ENCODE data around the gene KRT34.

The KRT34 gene

DNA sequence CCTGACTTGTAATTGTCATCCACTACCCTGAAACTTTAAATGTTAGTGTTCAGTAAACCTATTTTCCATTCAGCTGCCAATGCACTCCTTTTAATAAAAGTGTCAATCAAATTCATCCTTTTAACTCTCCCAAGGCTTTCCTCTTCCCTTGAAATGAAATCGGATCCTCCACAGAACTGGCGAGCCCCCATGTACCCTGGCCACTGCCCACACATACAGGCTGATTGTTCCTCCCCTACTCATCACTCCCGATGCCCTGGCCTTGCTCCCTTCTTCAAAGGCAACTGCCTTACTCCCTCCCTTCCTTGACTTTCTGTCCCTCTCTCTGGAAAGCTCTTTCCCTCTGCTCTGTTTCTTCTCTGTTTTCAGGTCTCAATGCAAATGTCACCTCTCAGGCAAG is 39.1 kb downstream of the KRT34 start:
- peaks cover 25% of the 10 kb centered on the region for H3K9me3 Mint-ChIP-seq
- no peaks in the 10 kb centered on the region for H3K27me3 Mint-ChIP-seq (ENCODE audit: low read depth)
- peaks cover 6% of the 10 kb centered on the region for H3K4me1 Mint-ChIP-seq
- TF ChIP-seq, protein P1, sequence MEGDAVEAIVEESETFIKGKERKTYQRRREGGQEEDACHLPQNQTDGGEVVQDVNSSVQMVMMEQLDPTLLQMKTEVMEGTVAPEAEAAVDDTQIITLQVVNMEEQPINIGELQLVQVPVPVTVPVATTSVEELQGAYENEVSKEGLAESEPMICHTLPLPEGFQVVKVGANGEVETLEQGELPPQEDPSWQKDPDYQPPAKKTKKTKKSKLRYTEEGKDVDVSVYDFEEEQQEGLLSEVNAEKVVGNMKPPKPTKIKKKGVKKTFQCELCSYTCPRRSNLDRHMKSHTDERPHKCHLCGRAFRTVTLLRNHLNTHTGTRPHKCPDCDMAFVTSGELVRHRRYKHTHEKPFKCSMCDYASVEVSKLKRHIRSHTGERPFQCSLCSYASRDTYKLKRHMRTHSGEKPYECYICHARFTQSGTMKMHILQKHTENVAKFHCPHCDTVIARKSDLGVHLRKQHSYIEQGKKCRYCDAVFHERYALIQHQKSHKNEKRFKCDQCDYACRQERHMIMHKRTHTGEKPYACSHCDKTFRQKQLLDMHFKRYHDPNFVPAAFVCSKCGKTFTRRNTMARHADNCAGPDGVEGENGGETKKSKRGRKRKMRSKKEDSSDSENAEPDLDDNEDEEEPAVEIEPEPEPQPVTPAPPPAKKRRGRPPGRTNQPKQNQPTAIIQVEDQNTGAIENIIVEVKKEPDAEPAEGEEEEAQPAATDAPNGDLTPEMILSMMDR (IDR thresholded peaks at IDR 0.05; ENCODE audit: unreplicated experiment in 3 of 3): no peak
- H3K36me3 Mint-ChIP-seq (ENCODE audit: low read depth): no peaks in the 10 kb centered on the region
- no peak overlapping the region for H3K4me3 Mint-ChIP-seq
- peak overlapping the region in 1 of 3 experiments; percentile 54 for H3K27ac Mint-ChIP-seq

DNA sequence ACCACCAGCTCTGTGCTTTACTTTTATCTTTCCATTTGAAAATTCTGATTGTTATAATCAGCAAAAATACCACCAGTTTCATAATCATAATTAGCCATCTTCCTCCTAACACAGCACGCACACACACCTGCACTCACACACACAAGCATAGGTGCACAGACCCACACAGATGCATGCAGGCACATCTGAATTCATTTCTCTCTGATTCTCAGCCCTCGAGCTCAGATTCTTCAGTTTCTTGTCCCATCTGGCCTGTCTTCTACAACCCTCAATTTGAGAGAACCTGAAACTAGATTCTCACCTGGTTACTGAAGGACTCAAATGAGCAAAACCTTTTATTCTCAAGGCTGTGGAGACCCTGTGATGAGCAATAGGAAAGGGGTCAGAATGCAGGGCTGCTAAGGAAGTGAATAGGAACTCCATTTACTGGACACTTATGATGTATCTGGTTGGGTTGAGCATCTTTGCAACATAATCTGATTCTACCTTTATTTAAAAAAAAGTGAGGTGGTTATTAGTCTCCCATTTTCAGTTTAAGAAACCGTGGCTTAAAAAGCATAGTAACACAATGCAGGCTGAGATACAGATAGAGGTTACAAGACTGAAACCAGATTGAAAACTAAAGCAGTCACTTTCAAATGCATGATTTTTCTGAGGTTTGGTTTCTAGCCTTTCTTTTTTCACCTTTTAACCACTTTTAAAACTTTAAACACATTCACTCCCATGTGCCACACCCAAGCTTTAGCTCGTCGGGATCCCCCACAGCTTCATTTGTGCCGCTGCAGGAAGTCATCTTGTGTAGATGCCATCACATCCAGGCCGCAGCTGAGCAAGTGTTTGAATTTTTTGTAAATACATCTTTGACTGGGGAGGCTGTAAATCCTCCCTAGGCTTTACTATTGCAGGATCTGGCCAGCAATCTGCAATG is 40.9 kb downstream of the KRT34 start:
- Mint-ChIP-seq H3K27ac (peak overlapping the region; percentile 72 to 87 (median 83)), H3K9me3 (peaks cover 25% of the 10 kb centered on the region), H3K4me3 (no peak overlapping the region), H3K4me1 (peaks cover 6% of the 10 kb centered on the region), H3K36me3 (ENCODE audit: low read depth) (no peaks in the 10 kb centered on the region), H3K27me3 (ENCODE audit: low read depth) (no peaks in the 10 kb centered on the region)
- TF ChIP-seq, protein P1 (IDR thresholded peaks at IDR 0.05; ENCODE audit: unreplicated experiment in 3 of 3): no peak

DNA sequence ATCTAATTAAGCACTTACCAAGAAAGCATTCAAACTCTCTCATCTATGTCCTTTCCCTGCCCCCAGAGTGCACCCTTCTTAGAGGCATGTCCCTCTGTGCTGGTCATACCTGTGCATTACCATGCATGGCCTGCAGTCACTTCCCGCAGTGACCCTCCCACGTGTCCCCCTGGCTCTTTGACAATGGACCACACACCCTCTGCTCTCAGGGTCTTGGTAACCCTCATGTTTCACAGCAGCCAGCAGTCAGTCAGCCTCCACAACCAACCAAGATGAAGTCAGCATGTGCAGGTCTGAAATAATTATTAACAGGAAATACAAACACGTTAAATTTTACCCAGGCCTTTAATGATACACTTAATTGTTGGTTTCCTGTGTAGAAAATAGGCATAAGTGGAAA is 41.6 kb downstream of the KRT34 start:
- H3K27me3 Mint-ChIP-seq (ENCODE audit: low read depth): no peaks in the 10 kb centered on the region
- H3K27ac Mint-ChIP-seq: peak overlapping the region; percentile 72 to 87 (median 83)
- no peaks in the 10 kb centered on the region for H3K36me3 Mint-ChIP-seq (ENCODE audit: low read depth)
- peaks cover 6% of the 10 kb centered on the region for H3K4me1 Mint-ChIP-seq
- TF ChIP-seq, protein P1 (IDR thresholded peaks at IDR 0.05; ENCODE audit: unreplicated experiment in 3 of 3): peak in 1 of 3 experiments; percentile 10
- peaks cover 25% of the 10 kb centered on the region for H3K9me3 Mint-ChIP-seq
- peak overlapping the region in 1 of 3 experiments; percentile 2 for H3K4me3 Mint-ChIP-seq

DNA sequence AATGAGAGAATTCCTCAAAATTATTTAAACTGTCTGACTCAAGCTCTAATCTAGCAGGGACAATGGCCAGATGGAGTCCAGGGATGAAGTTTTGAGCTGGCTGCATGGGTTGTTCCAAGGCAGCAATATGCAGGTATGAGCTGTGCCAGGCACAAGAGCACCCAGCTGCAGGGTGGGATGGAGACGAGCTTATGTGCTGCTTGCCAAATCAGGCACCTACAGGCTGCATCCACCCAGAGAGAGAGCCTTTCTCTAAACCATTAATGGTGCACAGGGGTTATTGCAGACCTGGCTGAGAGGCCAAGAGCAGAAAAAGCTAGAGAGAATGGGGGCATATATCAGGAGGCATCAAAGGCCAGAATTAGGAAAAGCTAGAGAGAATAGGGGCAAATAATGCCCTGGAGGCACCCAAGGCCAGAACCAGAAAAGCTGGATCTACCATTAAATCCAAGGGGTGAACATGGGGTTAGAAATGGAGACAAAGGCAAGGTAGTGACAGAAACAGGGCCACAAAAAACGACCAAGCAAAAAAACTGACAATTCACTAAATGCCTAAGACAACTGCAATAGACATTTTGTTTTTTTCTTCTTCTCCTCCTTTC is 42.4 kb downstream of the KRT34 start:
- H3K9me3 Mint-ChIP-seq: peaks cover 23% of the 10 kb centered on the region
- H3K4me3 Mint-ChIP-seq: no peak overlapping the region
- H3K27ac Mint-ChIP-seq: peak overlapping the region; percentile 72 to 87 (median 83)
- no peaks in the 10 kb centered on the region for H3K27me3 Mint-ChIP-seq (ENCODE audit: low read depth)
- TF ChIP-seq, protein P1 (IDR thresholded peaks at IDR 0.05; ENCODE audit: unreplicated experiment in 3 of 3): no peak
- no peaks in the 10 kb centered on the region for H3K36me3 Mint-ChIP-seq (ENCODE audit: low read depth)
- peaks cover 6% of the 10 kb centered on the region for H3K4me1 Mint-ChIP-seq

DNA sequence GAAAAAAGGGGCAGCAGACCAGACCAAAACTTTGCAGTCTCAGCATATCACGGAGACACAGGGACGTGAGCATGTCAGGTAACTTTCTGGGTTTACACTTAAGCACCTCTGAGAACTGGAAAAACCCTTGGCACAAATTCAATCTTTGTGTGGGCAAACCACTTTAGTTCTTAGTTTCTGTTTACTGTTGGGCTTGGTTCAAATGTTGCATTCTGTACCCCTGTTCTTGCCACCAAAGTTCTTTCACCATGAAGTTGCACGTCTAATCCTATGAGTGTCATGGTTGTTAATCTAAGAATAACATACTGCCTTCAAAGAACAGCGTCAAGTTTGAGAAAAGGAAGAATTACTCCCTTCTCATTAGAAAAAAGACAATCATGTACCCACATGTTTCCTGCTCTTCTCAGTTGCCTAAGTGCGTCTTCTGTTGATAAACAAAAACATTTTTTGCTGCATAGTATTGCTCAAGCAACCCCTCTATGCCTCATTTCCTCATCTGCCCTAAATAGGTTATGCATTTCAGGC is 43.1 kb downstream of the KRT34 start:
- Mint-ChIP-seq H3K4me3 (no peak overlapping the region), H3K4me1 (peaks cover 6% of the 10 kb centered on the region), H3K9me3 (peaks cover 20% of the 10 kb centered on the region), H3K36me3 (ENCODE audit: low read depth) (no peaks in the 10 kb centered on the region), H3K27ac (peak overlapping the region; percentile 65 to 87 (median 83)), H3K27me3 (ENCODE audit: low read depth) (no peaks in the 10 kb centered on the region)
- TF ChIP-seq, protein P1 (IDR thresholded peaks at IDR 0.05; ENCODE audit: unreplicated experiment in 3 of 3): no peak

Data from nephron (organoid).